HEK293T (cell line): ENCODE data around the gene TP53INP2.

Experiments used
- ARNT ChIP-seq: fragments of 450-650 bp; IDR thresholded peaks from 2 replicates; pipeline ENCODE4 v1.6.1; 2017; ENCODE audit warnings: mild to moderate bottlenecking
- BHLHE40 ChIP-seq: fragments of 450-650 bp; IDR thresholded peaks from 2 replicates; pipeline ENCODE4 v1.6.1; 2016; ENCODE audit warnings: mild to moderate bottlenecking, moderate library complexity, borderline replicate concordance
- CTBP1 ChIP-seq: fragments of 450-650 bp; IDR thresholded peaks from 2 replicates; pipeline ENCODE4 v1.6.1; 2016; ENCODE audit warnings: borderline replicate concordance
- ELF4 ChIP-seq: fragments of 450-650 bp; IDR thresholded peaks from 2 replicates; pipeline ENCODE4 v1.6.1; 2017; ENCODE audit warnings: antibody characterized with exemption
- FOXA1 ChIP-seq: fragments of 450-650 bp; IDR thresholded peaks from 2 replicates; pipeline ENCODE4 v1.6.1; 2016; ENCODE audit warnings: mild to moderate bottlenecking
- FOXK2 ChIP-seq: fragments of 450-650 bp; IDR thresholded peaks from 2 replicates; pipeline ENCODE4 v1.6.1; 2016; ENCODE audit warnings: mild to moderate bottlenecking
- FOXM1 ChIP-seq: fragments of 450-650 bp; IDR thresholded peaks from 2 replicates; pipeline ENCODE4 v1.6.1; 2017; ENCODE audit warnings: mild to moderate bottlenecking, borderline replicate concordance
- HDGF ChIP-seq: fragments of 450-650 bp; IDR thresholded peaks from 2 replicates; pipeline ENCODE4 v1.6.1; 2017; ENCODE audit warnings: antibody characterized with exemption, borderline replicate concordance
- LEF1 ChIP-seq: fragments of 450-650 bp; IDR thresholded peaks from 2 replicates; pipeline ENCODE4 v1.6.1; 2017; ENCODE audit warnings: mild to moderate bottlenecking, borderline replicate concordance
- NFRKB ChIP-seq: fragments of 450-650 bp; IDR thresholded peaks from 2 replicates; pipeline ENCODE4 v1.6.1; 2016; ENCODE audit warnings: mild to moderate bottlenecking, moderate library complexity
- PKNOX1 ChIP-seq: fragments of 450-650 bp; IDR thresholded peaks from 2 replicates; pipeline ENCODE4 v1.6.1; 2016
- SP1 ChIP-seq: fragments of 450-650 bp; IDR thresholded peaks from 2 replicates; pipeline ENCODE4 v1.6.1; 2017
- SUZ12 ChIP-seq: fragments of 450-650 bp; IDR thresholded peaks from 2 replicates; pipeline ENCODE4 v1.6.1; 2016; ENCODE audit warnings: mild to moderate bottlenecking
- TARDBP ChIP-seq: fragments of 450-650 bp; IDR thresholded peaks from 2 replicates; pipeline ENCODE4 v1.6.1; 2016

GRCh38 chr20:34709831-34710567 is 5.9 kb downstream of the TP53INP2 start:
- TF ChIP-seq LEF1 (no peak), PKNOX1 (no peak), BHLHE40 (no peak), NFRKB (no peak), ELF4 (no peak), SP1 (no peak), FOXK2 (no peak), FOXM1 (no peak), SUZ12 (no peak), ARNT (no peak), CTBP1 (no peak), TARDBP (no peak), HDGF (no peak), FOXA1 (no peak)
